HG03521 (cell line): ENCODE measurements around the gene MYO3B.

Source experiments
- ATAC-seq: cut with Tn5 transposase; IDR thresholded peaks from one replicate; pipeline ENCODE4 v1.9.1; 2021; ENCODE audit warnings: mild to moderate bottlenecking, moderate library complexity; ENCODE audit not compliant: unreplicated experiment

The MYO3B gene

GRCh38 chr2:170298115-170298514 lies 120.2 kb downstream of the MYO3B start:
- peak; percentile 81 for ATAC-seq

GRCh38 chr2:170298861-170299429 lies 121.0 kb downstream of the MYO3B start:
- ATAC-seq: no peak

- ATAC-seq: no peak
Observed at GRCh38 chr2:170300993-170301392, 123.0 kb downstream of the MYO3B start.

- no peak for ATAC-seq
Observed at GRCh38 chr2:170301626-170302025, 123.7 kb downstream of the MYO3B start.

GRCh38 chr2:170305711-170306110 lies 127.8 kb downstream of the MYO3B start:
- no peak for ATAC-seq

GRCh38 chr2:170306293-170306873 lies 128.4 kb downstream of the MYO3B start:
- no peak for ATAC-seq

GRCh38 chr2:170307052-170307451 lies 129.1 kb downstream of the MYO3B start:
- no peak for ATAC-seq

- no peak for ATAC-seq
Observed at GRCh38 chr2:170307555-170308351, 129.8 kb downstream of the MYO3B start.

- no peak for ATAC-seq
Observed at GRCh38 chr2:170310876-170311502, 133.0 kb downstream of the MYO3B start.

- no peak for ATAC-seq
Observed at GRCh38 chr2:170313347-170313991, 135.5 kb downstream of the MYO3B start.

GRCh38 chr2:170313992-170314348 lies 136.0 kb downstream of the MYO3B start:
- ATAC-seq: no peak

- ATAC-seq: no peak
Observed at GRCh38 chr2:170314744-170315447, 136.9 kb downstream of the MYO3B start.

GRCh38 chr2:170320948-170321347 lies 143.0 kb downstream of the MYO3B start:
- no peak for ATAC-seq

GRCh38 chr2:170321526-170321925 lies 143.6 kb downstream of the MYO3B start:
- ATAC-seq: no peak

- ATAC-seq: no peak
Observed at GRCh38 chr2:170322140-170322766, 144.3 kb downstream of the MYO3B start.

GRCh38 chr2:170323743-170324142 lies 145.8 kb downstream of the MYO3B start:
- ATAC-seq: no peak

- ATAC-seq: no peak
Observed at GRCh38 chr2:170324640-170325046, 146.7 kb downstream of the MYO3B start.

- ATAC-seq: no peak
Observed at GRCh38 chr2:170330881-170331280, 152.9 kb downstream of the MYO3B start.

GRCh38 chr2:170332676-170333402 lies 154.9 kb downstream of the MYO3B start:
- ATAC-seq: no peak

GRCh38 chr2:170335351-170335750 lies 157.4 kb downstream of the MYO3B start:
- ATAC-seq: no peak
